ENCODE data around the gene IRAK1BP1.
A peak's percentile ranks its signal among the peaks of the same experiment; 100 is the strongest.

IRAK1BP1 gene

GRCh38 chr6:78863576-78863975, 3.8 kb upstream of the IRAK1BP1 start:
- peaks cover 31% of the 10 kb centered on the region for H3K4me1 ChIP-seq (ENCODE audit: low read depth, poor library complexity, severe bottlenecking)
- TF ChIP-seq CTCF (conservative IDR thresholded peaks at IDR 0.05; ENCODE audit: low read depth, low read length): no peak
- no peak overlapping the region for H3K4me3 ChIP-seq (IDR thresholded peaks at IDR 0.05; ENCODE audit: insufficient read depth, low read depth, low read length)
- no peaks in the 10 kb centered on the region for H3K36me3 ChIP-seq (ENCODE audit: insufficient read depth)
- H2AFZ ChIP-seq (ENCODE audit: low read depth): no peak overlapping the region
- H3K27me3 ChIP-seq (ENCODE audit: insufficient read depth, low read depth): no peaks in the 10 kb centered on the region
- 0 out of 2 replicates have a peak, but pooled peaks cover 6% of the 10 kb centered on the region for H3K79me2 ChIP-seq (ENCODE audit: insufficient read depth, low read depth)
- no peaks in the 10 kb centered on the region for H4K20me1 ChIP-seq (ENCODE audit: insufficient read depth)
- H3K27ac ChIP-seq: no peak overlapping the region
- no peak overlapping the region for H3K4me2 ChIP-seq
- no peak overlapping the region for H3K9ac ChIP-seq

GRCh38 chr6:78864957-78865356, 2.4 kb upstream of the IRAK1BP1 start:
- no peak overlapping the region; the same call in 1 of the 2 replicates for H3K27ac ChIP-seq
- no peak overlapping the region for H3K9ac ChIP-seq
- H3K79me2 ChIP-seq (ENCODE audit: insufficient read depth, low read depth): 0 out of 2 replicates have a peak, but pooled peaks cover 7% of the 10 kb centered on the region
- peaks cover 35% of the 10 kb centered on the region for H3K4me1 ChIP-seq (ENCODE audit: low read depth, poor library complexity, severe bottlenecking)
- H3K36me3 ChIP-seq (ENCODE audit: insufficient read depth): no peaks in the 10 kb centered on the region
- peak overlapping the region; percentile 39; the same call in 1 of the 2 replicates for H3K4me2 ChIP-seq
- no peak for TF ChIP-seq CTCF (conservative IDR thresholded peaks at IDR 0.05; ENCODE audit: low read depth, low read length)
- H3K27me3 ChIP-seq (ENCODE audit: insufficient read depth, low read depth): no peaks in the 10 kb centered on the region
- no peaks in the 10 kb centered on the region for H4K20me1 ChIP-seq (ENCODE audit: insufficient read depth)
- peak overlapping the region; percentile 10; the same call in 1 of the 2 replicates for H2AFZ ChIP-seq (ENCODE audit: low read depth)
- no peak overlapping the region for H3K4me3 ChIP-seq (IDR thresholded peaks at IDR 0.05; ENCODE audit: insufficient read depth, low read depth, low read length)

GRCh38 chr6:78867020-78867369, 356 bp upstream of the IRAK1BP1 start:
- Histone ChIP-seq H3K4me2 (peak overlapping the region; percentile 62), H3K4me3 (IDR thresholded peaks at IDR 0.05; ENCODE audit: insufficient read depth, low read depth, low read length) (no peak overlapping the region), H2AFZ (ENCODE audit: low read depth) (peak overlapping the region; percentile 87), H3K79me2 (ENCODE audit: insufficient read depth, low read depth) (0 out of 2 replicates have a peak, but pooled peaks cover 7% of the 10 kb centered on the region), H3K4me1 (ENCODE audit: low read depth, poor library complexity, severe bottlenecking) (peaks cover 35% of the 10 kb centered on the region), H4K20me1 (ENCODE audit: insufficient read depth) (no peaks in the 10 kb centered on the region), H3K9ac (peak overlapping the region; percentile 73), H3K27ac (peak overlapping the region; percentile 87), H3K27me3 (ENCODE audit: insufficient read depth, low read depth) (no peaks in the 10 kb centered on the region), H3K36me3 (ENCODE audit: insufficient read depth) (no peaks in the 10 kb centered on the region)
- no peak for TF ChIP-seq CTCF (conservative IDR thresholded peaks at IDR 0.05; ENCODE audit: low read depth, low read length)

- no peaks in the 10 kb centered on the region for H3K36me3 ChIP-seq (ENCODE audit: insufficient read depth)
- H3K79me2 ChIP-seq (ENCODE audit: insufficient read depth, low read depth): 0 out of 2 replicates have a peak, but pooled peaks cover 7% of the 10 kb centered on the region
- H3K4me3 ChIP-seq (IDR thresholded peaks at IDR 0.05; ENCODE audit: insufficient read depth, low read depth, low read length): no peak overlapping the region
- H3K9ac ChIP-seq: peak overlapping the region; percentile 73
- no peak for TF ChIP-seq CTCF (conservative IDR thresholded peaks at IDR 0.05; ENCODE audit: low read depth, low read length)
- peak overlapping the region; percentile 62 for H3K4me2 ChIP-seq
- H3K4me1 ChIP-seq (ENCODE audit: low read depth, poor library complexity, severe bottlenecking): peaks cover 35% of the 10 kb centered on the region
- H2AFZ ChIP-seq (ENCODE audit: low read depth): peak overlapping the region; percentile 87
- no peaks in the 10 kb centered on the region for H4K20me1 ChIP-seq (ENCODE audit: insufficient read depth)
- H3K27me3 ChIP-seq (ENCODE audit: insufficient read depth, low read depth): no peaks in the 10 kb centered on the region
- H3K27ac ChIP-seq: peak overlapping the region; percentile 87
These were observed 765 bp downstream of the IRAK1BP1 start for GRCh38 chr6:78868116-78868515.

All from KMS-11 (cell line).